Measurements from ENCODE around the gene PC.
A peak's percentile ranks its signal among the peaks of the same experiment; 100 is the strongest.

PC gene

GRCh38 chr11:66912911-66913310 lies 45.3 kb downstream of the PC start:
- no peak for DNase-seq (ENCODE audit: low read depth)
- TF ChIP-seq CTCF (conservative IDR thresholded peaks at IDR 0.05; ENCODE audit: low read depth, low read length) = no peak
- H3K4me3 ChIP-seq (ENCODE audit: low read depth, low read length) = no peak overlapping the region

GRCh38 chr11:66912361-66912760 lies 45.8 kb downstream of the PC start:
- no peak for DNase-seq (ENCODE audit: low read depth)
- H3K4me3 ChIP-seq (ENCODE audit: low read depth, low read length) = no peak overlapping the region
- no peak for TF ChIP-seq CTCF (conservative IDR thresholded peaks at IDR 0.05; ENCODE audit: low read depth, low read length)

- DNase-seq (ENCODE audit: low read depth) = no peak
- H3K4me3 ChIP-seq (ENCODE audit: low read depth, low read length) = no peak overlapping the region
- TF ChIP-seq CTCF (conservative IDR thresholded peaks at IDR 0.05; ENCODE audit: low read depth, low read length) = no peak
These were observed 47.5 kb downstream of the PC start for GRCh38 chr11:66910669-66911068.

- H3K4me3 ChIP-seq (ENCODE audit: low read depth, low read length) = no peak overlapping the region
- no peak for TF ChIP-seq CTCF (conservative IDR thresholded peaks at IDR 0.05; ENCODE audit: low read depth, low read length)
These were observed 48.2 kb downstream of the PC start for GRCh38 chr11:66910016-66910415.

GRCh38 chr11:66909181-66909580 lies 49.0 kb downstream of the PC start:
- no peak overlapping the region for H3K4me3 ChIP-seq (ENCODE audit: low read depth, low read length)
- DNase-seq (ENCODE audit: low read depth) = no peak
- no peak for TF ChIP-seq CTCF (conservative IDR thresholded peaks at IDR 0.05; ENCODE audit: low read depth, low read length)

More at GRCh38 chr11:66910016-66910415, 48.2 kb downstream of the PC start:
- no peak for DNase-seq (ENCODE audit: low read depth)

- DNase-seq (ENCODE audit: low read depth) = peak; percentile 60
- no peak overlapping the region for H3K4me3 ChIP-seq (ENCODE audit: low read depth, low read length)
These were observed 50.2 kb downstream of the PC start for GRCh38 chr11:66907751-66908630.

More at GRCh38 chr11:66907751-66908630, 50.2 kb downstream of the PC start:
- TF ChIP-seq CTCF (conservative IDR thresholded peaks at IDR 0.05; ENCODE audit: low read depth, low read length) = no peak

All from choroid plexus epithelial cell (primary cell).